ENCODE data around the gene MOXD1.

DNA sequence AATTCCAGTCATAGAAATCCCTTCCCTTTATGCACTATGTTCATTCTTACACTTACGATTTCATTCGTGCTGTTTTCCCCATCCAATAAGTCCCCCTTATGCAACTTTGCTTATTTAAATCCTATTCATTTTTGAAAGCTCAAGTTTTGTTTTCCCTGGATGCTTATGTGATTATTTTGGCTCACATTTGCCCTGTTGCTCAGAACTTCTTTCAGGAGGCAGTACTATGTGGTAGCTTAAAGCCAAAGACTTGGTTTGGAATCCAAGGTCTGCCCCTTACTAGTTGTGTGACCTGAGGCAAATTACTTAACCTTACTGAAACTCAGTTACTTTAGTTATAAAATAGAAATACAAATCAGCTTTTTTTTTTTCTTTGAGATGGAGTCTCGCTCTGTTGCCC lies 59.6 kb downstream of the MOXD1 start:
- TF ChIP-seq, protein P1, sequence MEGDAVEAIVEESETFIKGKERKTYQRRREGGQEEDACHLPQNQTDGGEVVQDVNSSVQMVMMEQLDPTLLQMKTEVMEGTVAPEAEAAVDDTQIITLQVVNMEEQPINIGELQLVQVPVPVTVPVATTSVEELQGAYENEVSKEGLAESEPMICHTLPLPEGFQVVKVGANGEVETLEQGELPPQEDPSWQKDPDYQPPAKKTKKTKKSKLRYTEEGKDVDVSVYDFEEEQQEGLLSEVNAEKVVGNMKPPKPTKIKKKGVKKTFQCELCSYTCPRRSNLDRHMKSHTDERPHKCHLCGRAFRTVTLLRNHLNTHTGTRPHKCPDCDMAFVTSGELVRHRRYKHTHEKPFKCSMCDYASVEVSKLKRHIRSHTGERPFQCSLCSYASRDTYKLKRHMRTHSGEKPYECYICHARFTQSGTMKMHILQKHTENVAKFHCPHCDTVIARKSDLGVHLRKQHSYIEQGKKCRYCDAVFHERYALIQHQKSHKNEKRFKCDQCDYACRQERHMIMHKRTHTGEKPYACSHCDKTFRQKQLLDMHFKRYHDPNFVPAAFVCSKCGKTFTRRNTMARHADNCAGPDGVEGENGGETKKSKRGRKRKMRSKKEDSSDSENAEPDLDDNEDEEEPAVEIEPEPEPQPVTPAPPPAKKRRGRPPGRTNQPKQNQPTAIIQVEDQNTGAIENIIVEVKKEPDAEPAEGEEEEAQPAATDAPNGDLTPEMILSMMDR (IDR thresholded peaks at IDR 0.05; ENCODE audit: poor library complexity), result no peak
- TF ChIP-seq EZH2 (IDR thresholded peaks at IDR 0.05; ENCODE audit: borderline replicate concordance), result no peak

Measured in hepatocyte (in vitro differentiated cells).